ENCODE results near the gene ASB2. TPM values are rescaled to one million over a fixed set of nuclear protein-coding genes. Genes with fewer than 3 reads are reported as not detected.

Gene ASB2
- total RNA-seq, 1 experiment from 2014 or later: not detected

- H3K4me1 ChIP-seq (ENCODE audit: control insufficient read depth in 1 of 2, insufficient read depth in 2 of 2, low read length in 2 of 2): peaks cover 23 to 87% of the 10 kb centered on the region in 2 experiments
- TF ChIP-seq CBX3 (IDR thresholded peaks at IDR 0.05; ENCODE audit: low read depth): no peak
- TF ChIP-seq FOSL1 (IDR thresholded peaks at IDR 0.05; ENCODE audit: low read depth): no peak
- TF ChIP-seq SRF (IDR thresholded peaks at IDR 0.05; ENCODE audit: low read depth): no peak
- TF ChIP-seq YY1 (IDR thresholded peaks at IDR 0.05; ENCODE audit: extremely low read depth, insufficient replicate concordance, low read depth, low read length): no peak
- POLR2A ChIA-PET: interaction anchor here (1.3 kb wide), 1 partner anchor 11 kb away, joined by 6 read pairs; no protein-coding TSS in a partner anchor
- no peak overlapping the region for H3K4me3 ChIP-seq (replicated peaks in 1 of 2; ENCODE audit: low read depth in 1 of 2, low read length in 2 of 2)
- H3K9me3 ChIP-seq (ENCODE audit: control insufficient read depth in 1 of 2, insufficient read depth in 1 of 2, low read depth in 1 of 2, low read length in 2 of 2): no peaks in the 10 kb centered on the region
- DNase-seq (ENCODE audit: low read depth, low spot score) (no peak), ATAC-seq (no peak)
- RAD21 ChIA-PET (ENCODE audit: low non-redundant PET in 1 of 2, low total read pairs in 2 of 2, uncharacterized antibody in 2 of 2, unreplicated experiment in 2 of 2): no interaction called here
- H3K4me2 ChIP-seq (ENCODE audit: low read length): peak overlapping the region; percentile 74; the same call in 1 of the 2 replicates
- intact Hi-C loops (cut with micrococcal nuclease): no loop called here
- no peaks in the 10 kb centered on the region for H3K27me3 ChIP-seq (ENCODE audit: insufficient read depth, low read length)
- H3K36me3 ChIP-seq (ENCODE audit: control insufficient read depth in 1 of 2, insufficient read depth in 2 of 2, low read length in 2 of 2): no peaks in the 10 kb centered on the region
- BruUV-seq (replicated peaks): no TSS peak
- CTCF ChIA-PET: interaction anchor here (1.0 kb wide), 1 partner anchor 18 kb away, joined by 3 read pairs; no protein-coding TSS in a partner anchor
- H3K79me2 ChIP-seq (ENCODE audit: insufficient read depth, low read length): no peaks in the 10 kb centered on the region
- H3K9ac ChIP-seq (ENCODE audit: low read length): no peak overlapping the region
- H4K20me1 ChIP-seq (ENCODE audit: insufficient read depth): no peaks in the 10 kb centered on the region
- H2AFZ ChIP-seq (ENCODE audit: low read depth, low read length, poor library complexity, severe bottlenecking): no peak overlapping the region
- no peak overlapping the region for H3K27ac ChIP-seq (ENCODE audit: low read depth, low read length)
- no peaks in the 10 kb centered on the region for H3K9me2 ChIP-seq (ENCODE audit: insufficient read depth)
These were observed 18.4 kb downstream of the ASB2 start for GRCh38 chr14:93957751-93958566.

- DNase-seq (ENCODE audit: low read depth, low spot score) (no peak), ATAC-seq (no peak)
- Histone ChIP-seq H3K27ac (ENCODE audit: low read depth, low read length) (no peak overlapping the region), H3K79me2 (ENCODE audit: insufficient read depth, low read length) (no peaks in the 10 kb centered on the region), H3K4me3 (replicated peaks in 1 of 2; ENCODE audit: low read depth in 1 of 2, low read length in 2 of 2) (no peak overlapping the region), H3K36me3 (ENCODE audit: control insufficient read depth in 1 of 2, insufficient read depth in 2 of 2, low read length in 2 of 2) (no peaks in the 10 kb centered on the region), H3K4me2 (ENCODE audit: low read length) (peak overlapping the region; percentile 24; the same call in 1 of the 2 replicates), H2AFZ (ENCODE audit: low read depth, low read length, poor library complexity, severe bottlenecking) (no peak overlapping the region), H3K9ac (ENCODE audit: low read length) (no peak overlapping the region), H3K27me3 (ENCODE audit: insufficient read depth, low read length) (no peaks in the 10 kb centered on the region), H3K9me2 (ENCODE audit: insufficient read depth) (no peaks in the 10 kb centered on the region), H3K9me3 (ENCODE audit: control insufficient read depth in 1 of 2, insufficient read depth in 1 of 2, low read depth in 1 of 2, low read length in 2 of 2) (no peaks in the 10 kb centered on the region), H3K4me1 (ENCODE audit: control insufficient read depth in 1 of 2, insufficient read depth in 2 of 2, low read length in 2 of 2) (peaks cover 24 to 87% of the 10 kb centered on the region in 2 experiments), H4K20me1 (ENCODE audit: insufficient read depth) (no peaks in the 10 kb centered on the region)
- POLR2A ChIA-PET: no interaction called here
- RAD21 ChIA-PET (ENCODE audit: low non-redundant PET in 1 of 2, low total read pairs in 2 of 2, uncharacterized antibody in 2 of 2, unreplicated experiment in 2 of 2): no interaction called here
- CTCF ChIA-PET: interaction anchor here (1.0 kb wide), 1 partner anchor 18 kb away, joined by 3 read pairs; no protein-coding TSS in a partner anchor
- no TSS peak for BruUV-seq (replicated peaks)
- TF ChIP-seq SIN3A (IDR thresholded peaks at IDR 0.05; ENCODE audit: low read depth) (no peak), YY1 (IDR thresholded peaks at IDR 0.05; ENCODE audit: extremely low read depth, insufficient replicate concordance, low read depth, low read length) (no peak), RAD21 (IDR thresholded peaks at IDR 0.05; ENCODE audit: low read depth) (no peak), ATF3 (IDR thresholded peaks at IDR 0.05) (no peak), TCF7L2 (IDR thresholded peaks at IDR 0.05; ENCODE audit: borderline replicate concordance, extremely low read depth, insufficient read depth, insufficient read length) (no peak), EGR1 (IDR thresholded peaks at IDR 0.05; ENCODE audit: low read depth) (no peak)
- intact Hi-C loops (cut with micrococcal nuclease): no loop called here
These were observed 19.0 kb downstream of the ASB2 start for GRCh38 chr14:93957333-93957710.

Measured in HCT116 (cell line).